ENCODE data around the gene PGM1. TPM values are rescaled to one million over a fixed set of nuclear protein-coding genes. Genes with fewer than 3 reads are reported as not detected.

Gene PGM1
- total and polyA plus RNA-seq, 2 of the 13 experiments (the other 11 are each of a cell fraction or from before 2014, with no cell fraction given): 51.6 to 105 TPM

DNA sequence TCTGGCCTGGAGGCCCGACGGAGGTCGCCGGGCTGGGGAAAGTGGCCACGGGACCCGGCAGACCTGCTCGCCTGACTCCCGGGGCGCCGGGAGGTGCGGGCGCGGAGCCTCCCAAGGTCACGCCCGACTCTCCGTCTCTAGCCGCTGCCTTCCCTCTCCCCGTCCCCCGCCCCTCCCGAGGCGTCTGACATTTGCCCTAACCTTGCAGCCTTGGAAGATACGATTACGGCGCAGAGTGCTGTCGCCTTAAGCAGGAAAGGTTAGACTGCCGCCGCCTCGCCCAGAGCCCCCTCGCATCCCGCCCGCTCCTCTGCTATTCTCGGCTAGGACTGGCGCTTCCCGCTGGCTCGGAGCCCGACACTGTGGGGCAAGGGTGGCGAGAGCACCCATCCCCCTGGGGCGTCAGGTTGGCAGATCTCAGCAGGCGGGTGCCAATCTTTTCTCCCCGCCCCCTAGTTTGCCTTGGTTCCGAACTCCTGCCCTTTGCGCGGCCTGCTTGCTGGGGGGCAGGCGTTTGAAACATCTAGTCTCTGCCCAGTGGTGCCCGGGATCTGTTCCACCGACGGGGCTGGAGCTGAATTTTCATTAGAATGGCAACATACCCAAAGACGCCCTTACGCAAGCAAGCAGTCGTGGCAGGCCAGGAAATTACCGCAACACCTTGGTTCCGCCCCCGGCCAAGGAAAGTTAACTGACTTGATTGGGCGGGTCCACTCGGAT lies 835 bp downstream of the PGM1 start (continued):
- TF ChIP-seq ZNF136 (CRISPR knock-in tag; IDR thresholded peaks at IDR 0.05; ENCODE audit: low read depth) (no peak), ZNF33B (CRISPR knock-in tag; IDR thresholded peaks at IDR 0.05) (no peak), MED13 (CRISPR knock-in tag; IDR thresholded peaks at IDR 0.05) (no peak), MYC (CRISPR knock-in tag; IDR thresholded peaks at IDR 0.05; ENCODE audit: borderline replicate concordance) (no peak), PAF1 (CRISPR knock-in tag; IDR thresholded peaks at IDR 0.05) (no peak), PRPF4 (IDR thresholded peaks at IDR 0.05; ENCODE audit: low read depth, low read length, poor library complexity, severe bottlenecking) (no peak), SIX4 (CRISPR knock-in tag; IDR thresholded peaks at IDR 0.05) (no peak), ARNTL (CRISPR knock-in tag; IDR thresholded peaks at IDR 0.05) (no peak), ZSCAN29 (CRISPR knock-in tag; conservative IDR thresholded peaks at IDR 0.05) (no peak), RFXAP (CRISPR knock-in tag; IDR thresholded peaks at IDR 0.05; ENCODE audit: borderline replicate concordance) (no peak; the same call in 1 of the 2 replicates), ZNF770 (CRISPR knock-in tag; IDR thresholded peaks at IDR 0.05) (0 out of 2 replicates have a peak, but pooled peaks have one; percentile 6), PRDM15 (CRISPR knock-in tag; IDR thresholded peaks at IDR 0.05) (no peak), TGIF2 (CRISPR knock-in tag; IDR thresholded peaks at IDR 0.05) (no peak), ZNF556 (CRISPR knock-in tag; IDR thresholded peaks at IDR 0.05; ENCODE audit: borderline replicate concordance) (no peak), ZNF558 (CRISPR knock-in tag; IDR thresholded peaks at IDR 0.05; ENCODE audit: borderline replicate concordance) (no peak)
- TF ChIP-seq, protein P1, sequence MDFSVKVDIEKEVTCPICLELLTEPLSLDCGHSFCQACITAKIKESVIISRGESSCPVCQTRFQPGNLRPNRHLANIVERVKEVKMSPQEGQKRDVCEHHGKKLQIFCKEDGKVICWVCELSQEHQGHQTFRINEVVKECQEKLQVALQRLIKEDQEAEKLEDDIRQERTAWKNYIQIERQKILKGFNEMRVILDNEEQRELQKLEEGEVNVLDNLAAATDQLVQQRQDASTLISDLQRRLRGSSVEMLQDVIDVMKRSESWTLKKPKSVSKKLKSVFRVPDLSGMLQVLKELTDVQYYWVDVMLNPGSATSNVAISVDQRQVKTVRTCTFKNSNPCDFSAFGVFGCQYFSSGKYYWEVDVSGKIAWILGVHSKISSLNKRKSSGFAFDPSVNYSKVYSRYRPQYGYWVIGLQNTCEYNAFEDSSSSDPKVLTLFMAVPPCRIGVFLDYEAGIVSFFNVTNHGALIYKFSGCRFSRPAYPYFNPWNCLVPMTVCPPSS (IDR thresholded peaks at IDR 0.05): no peak
- TF ChIP-seq, protein P2, sequence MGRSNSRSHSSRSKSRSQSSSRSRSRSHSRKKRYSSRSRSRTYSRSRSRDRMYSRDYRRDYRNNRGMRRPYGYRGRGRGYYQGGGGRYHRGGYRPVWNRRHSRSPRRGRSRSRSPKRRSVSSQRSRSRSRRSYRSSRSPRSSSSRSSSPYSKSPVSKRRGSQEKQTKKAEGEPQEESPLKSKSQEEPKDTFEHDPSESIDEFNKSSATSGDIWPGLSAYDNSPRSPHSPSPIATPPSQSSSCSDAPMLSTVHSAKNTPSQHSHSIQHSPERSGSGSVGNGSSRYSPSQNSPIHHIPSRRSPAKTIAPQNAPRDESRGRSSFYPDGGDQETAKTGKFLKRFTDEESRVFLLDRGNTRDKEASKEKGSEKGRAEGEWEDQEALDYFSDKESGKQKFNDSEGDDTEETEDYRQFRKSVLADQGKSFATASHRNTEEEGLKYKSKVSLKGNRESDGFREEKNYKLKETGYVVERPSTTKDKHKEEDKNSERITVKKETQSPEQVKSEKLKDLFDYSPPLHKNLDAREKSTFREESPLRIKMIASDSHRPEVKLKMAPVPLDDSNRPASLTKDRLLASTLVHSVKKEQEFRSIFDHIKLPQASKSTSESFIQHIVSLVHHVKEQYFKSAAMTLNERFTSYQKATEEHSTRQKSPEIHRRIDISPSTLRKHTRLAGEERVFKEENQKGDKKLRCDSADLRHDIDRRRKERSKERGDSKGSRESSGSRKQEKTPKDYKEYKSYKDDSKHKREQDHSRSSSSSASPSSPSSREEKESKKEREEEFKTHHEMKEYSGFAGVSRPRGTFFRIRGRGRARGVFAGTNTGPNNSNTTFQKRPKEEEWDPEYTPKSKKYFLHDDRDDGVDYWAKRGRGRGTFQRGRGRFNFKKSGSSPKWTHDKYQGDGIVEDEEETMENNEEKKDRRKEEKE (IDR thresholded peaks at IDR 0.05): no peak
- TF ChIP-seq, protein P3, sequence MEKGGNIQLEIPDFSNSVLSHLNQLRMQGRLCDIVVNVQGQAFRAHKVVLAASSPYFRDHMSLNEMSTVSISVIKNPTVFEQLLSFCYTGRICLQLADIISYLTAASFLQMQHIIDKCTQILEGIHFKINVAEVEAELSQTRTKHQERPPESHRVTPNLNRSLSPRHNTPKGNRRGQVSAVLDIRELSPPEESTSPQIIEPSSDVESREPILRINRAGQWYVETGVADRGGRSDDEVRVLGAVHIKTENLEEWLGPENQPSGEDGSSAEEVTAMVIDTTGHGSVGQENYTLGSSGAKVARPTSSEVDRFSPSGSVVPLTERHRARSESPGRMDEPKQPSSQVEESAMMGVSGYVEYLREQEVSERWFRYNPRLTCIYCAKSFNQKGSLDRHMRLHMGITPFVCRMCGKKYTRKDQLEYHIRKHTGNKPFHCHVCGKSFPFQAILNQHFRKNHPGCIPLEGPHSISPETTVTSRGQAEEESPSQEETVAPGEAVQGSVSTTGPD (CRISPR knock-in tag; IDR thresholded peaks at IDR 0.05): 0 out of 2 replicates have a peak, but pooled peaks have one; percentile 32

Measured in HepG2 (cell line).